NCI-H187 treated with DMSO at 0.1 percent for 48 hours (cell line): ENCODE data around the gene PAK4.
"Not testable (repeated sequence)": the region's sequence is repeated elsewhere in the genome, so short reads cannot be mapped to it uniquely, and the experiment has no call there.

Experiments used
- DNase-seq: peaks from one replicate; lab custom pipeline; 2025; lab: John Stamatoyannopoulos, UW

Gene PAK4

DNA sequence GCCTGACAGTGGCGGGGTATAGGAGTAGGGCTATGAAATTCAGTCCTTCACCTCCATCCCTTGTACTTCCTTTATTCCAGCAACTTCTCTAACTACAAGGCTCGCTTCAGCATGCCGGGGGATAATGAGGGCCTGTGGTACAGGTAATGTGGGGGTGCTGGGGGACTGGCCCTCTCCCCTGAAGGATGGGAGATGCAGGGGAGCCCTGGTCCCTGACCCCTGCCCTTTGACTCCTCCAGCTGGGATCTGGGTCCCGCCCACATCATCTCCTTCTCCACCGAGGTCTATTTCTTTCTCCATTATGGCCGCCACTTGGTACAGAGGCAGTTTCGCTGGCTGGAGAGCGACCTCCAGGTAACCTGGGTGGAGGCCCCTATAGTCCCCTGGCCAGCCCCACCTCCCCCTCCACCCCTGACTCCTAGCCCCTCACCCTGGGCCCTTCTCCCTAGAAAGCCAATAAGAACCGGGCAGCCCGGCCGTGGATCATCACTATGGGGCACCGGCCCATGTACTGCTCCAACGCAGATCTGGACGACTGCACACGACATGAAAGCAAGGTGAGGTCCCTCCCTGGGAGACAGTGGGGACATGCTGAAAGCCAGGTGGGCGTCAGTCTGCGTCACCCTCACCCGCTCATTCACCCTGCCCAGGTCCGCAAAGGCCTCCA lies 25.0 kb upstream of the PAK4 start:
- no peak for DNase-seq

- no peak for DNase-seq
These were observed 22.4 kb upstream of the PAK4 start for GRCh38 chr19:39103151-39103550.

- no peak for DNase-seq
These were observed 21.4 kb upstream of the PAK4 start for GRCh38 chr19:39104186-39104596.

DNA sequence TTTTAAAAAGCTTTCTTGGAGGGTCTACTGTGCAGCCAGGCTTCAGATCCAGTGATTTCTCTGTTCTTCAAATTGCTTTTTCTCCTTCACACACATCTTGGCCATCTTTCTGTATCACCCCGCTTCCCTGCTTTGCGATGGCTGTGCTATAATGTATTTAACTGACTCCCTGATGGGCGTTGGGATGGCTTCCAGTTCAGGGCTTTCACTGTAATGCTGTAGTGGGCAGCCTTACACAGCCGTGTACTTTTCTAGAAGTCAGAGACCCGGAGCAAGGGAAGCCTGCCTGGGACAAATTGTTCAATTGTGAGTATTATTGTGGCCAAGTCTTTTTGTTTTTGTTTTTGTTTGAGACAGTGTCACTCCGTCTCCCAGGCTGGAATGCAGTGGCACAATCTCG lies 19.4 kb upstream of the PAK4 start:
- no peak for DNase-seq

- no peak for DNase-seq
These were observed 15.9 kb upstream of the PAK4 start for GRCh38 chr19:39109641-39110040.

GRCh38 chr19:39110263-39110967 lies 15.2 kb upstream of the PAK4 start:
- no peak for DNase-seq

DNA sequence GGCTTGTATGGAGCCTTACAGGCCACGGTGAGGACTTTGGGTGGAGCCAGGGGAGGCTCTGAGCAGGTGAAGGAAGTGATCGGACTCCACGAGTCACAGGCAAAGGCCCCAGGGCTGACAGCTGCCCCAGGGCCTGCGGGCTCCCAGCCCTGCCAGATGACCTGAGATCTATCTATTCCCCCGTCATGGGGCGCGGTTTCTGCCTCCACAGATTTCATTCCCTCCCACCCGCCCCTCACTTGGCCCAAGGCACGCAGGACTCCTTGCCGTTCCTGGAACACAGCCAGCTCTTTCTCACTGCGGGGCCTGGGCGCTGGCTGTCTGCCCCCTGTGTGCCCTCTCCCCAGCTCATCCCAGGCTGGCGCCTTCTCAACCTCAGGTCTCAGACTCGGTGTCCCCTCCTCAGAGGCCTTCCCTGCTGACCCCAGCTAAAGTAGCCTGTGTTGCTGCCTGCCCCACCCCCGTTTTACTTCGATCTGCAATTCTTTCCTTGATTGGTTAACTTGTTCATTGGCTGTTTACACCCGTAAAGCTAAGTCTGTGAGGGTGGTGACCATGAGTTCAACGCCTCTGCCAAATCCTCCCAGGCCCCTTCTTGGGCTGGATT lies 13.9 kb upstream of the PAK4 start:
- no peak for DNase-seq

DNA sequence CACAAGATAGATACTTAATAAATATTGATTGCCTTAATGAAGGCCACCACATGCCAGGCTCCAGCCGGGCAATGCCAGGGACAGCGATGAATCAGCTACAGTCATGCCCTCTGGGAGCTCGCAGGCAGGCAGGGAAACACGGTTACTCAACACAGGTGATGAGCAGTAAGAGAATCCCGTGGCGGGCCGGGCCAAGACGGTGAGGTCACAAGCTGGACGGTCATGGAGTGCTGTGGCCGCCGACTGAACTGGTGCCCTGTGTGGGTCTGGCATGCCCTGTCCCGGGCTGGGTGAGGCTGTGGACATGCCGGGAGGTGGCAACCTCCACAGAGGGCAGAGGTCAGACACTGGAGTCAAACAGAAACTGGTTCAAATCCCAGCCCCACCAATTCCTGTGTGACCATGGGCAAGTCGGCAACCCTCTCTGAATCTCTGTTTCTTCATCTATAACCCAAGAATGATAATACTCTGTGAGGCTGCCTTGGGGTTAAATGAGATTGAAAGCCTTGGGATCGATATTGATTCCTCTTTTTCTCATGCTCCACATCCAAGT lies 13.2 kb upstream of the PAK4 start:
- no peak for DNase-seq

- no peak for DNase-seq
These were observed 12.4 kb upstream of the PAK4 start for GRCh38 chr19:39113199-39113598.

GRCh38 chr19:39115105-39115847 lies 10.3 kb upstream of the PAK4 start:
- no peak for DNase-seq

- DNase-seq = not testable (repeated sequence)
These were observed 8.6 kb upstream of the PAK4 start for GRCh38 chr19:39117023-39117422.

DNA sequence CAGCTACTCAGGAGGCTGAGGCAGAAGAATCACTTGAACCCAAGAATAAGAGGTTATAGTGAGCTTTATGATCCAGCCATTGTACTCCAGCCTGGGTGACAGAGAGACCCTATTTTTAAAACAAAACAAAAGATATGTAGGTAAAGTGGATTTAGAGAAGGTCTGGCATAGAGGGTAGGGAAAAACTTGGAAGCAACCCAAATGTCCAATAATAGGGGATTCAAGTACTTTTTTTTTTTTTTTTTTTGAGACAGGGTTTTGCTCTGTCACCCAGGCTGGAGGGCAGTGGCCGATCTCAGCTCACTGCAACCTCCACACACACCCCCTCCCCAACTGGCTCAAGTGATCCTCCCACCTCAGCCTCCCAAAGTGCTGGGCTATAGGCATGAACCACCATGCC lies 5.8 kb upstream of the PAK4 start:
- DNase-seq = no peak

GRCh38 chr19:39122934-39123731 lies 2.5 kb upstream of the PAK4 start:
- no peak for DNase-seq

DNA sequence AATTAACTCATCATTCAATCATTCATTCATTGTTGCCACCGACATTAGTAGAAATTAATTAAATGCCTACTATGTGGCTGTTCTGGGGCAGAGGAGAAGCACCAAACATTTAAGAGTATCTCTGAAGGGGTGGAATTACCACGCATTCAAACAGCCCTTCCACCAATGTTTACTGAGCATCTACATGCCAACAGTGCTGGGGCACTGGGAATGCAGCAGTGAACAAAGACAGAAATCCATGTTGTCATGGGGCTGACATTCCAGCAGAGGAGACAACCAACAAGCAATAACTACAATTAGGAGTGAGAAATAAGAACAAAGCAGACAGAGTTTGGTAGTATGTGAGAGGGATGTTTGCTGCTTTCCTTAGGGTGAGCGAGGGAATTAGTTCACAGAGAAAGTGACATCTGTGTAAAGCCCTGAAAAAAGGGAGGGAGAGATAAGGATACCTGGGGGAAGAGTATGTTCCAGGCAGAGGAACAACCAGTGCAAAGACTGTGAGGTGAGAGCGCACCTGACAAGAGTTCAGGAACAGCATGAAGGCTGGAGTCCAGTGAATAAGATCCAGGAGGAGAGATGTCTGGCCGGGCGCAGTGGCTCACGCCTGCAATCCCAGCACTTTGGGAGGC lies 1.3 kb upstream of the PAK4 start:
- no peak for DNase-seq

- DNase-seq = no peak
These were observed 410 bp upstream of the PAK4 start for GRCh38 chr19:39125199-39125553.

DNA sequence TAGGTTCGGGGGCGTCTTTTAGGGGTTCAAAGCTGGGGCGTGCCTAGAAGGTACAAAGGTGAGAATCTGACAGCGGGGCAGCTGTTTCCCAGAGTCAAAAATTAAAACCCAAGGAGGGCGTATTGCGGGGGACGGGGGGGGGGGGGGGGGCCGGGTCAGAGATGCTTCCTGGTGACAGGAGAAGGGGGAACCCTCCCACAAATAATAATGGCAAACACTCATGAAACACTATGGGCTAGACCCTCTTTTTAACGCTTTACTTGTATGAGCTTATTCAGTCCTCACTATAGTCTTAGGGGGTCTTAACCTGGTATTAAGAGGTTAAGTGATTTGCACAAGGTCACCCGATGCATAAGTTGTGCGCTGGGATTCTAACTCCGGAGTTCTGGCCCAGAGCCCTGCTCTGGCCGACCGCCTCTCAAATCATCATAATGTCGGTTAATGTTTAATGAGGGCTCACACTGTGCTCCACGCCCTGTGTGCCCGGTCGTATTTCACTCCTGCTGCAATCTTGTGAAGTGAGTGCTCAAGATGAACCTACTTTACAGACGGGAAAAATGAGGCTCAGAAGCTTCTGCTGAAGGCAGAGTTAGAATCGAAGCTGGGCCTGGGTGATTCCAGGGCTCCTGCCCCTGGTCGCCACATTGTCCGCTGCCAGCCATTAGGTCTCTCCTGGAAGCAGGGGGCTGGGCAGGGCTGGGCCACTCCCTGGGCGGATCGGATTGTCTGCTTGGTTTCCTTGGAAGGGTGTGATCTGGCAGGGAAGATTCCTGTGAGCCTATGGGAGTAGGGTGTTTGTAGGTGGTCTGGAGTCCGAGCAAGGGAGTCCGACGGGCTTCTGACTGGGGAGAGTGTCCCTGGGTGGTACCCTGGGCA lies 964 bp downstream of the PAK4 start:
- no peak for DNase-seq

DNA sequence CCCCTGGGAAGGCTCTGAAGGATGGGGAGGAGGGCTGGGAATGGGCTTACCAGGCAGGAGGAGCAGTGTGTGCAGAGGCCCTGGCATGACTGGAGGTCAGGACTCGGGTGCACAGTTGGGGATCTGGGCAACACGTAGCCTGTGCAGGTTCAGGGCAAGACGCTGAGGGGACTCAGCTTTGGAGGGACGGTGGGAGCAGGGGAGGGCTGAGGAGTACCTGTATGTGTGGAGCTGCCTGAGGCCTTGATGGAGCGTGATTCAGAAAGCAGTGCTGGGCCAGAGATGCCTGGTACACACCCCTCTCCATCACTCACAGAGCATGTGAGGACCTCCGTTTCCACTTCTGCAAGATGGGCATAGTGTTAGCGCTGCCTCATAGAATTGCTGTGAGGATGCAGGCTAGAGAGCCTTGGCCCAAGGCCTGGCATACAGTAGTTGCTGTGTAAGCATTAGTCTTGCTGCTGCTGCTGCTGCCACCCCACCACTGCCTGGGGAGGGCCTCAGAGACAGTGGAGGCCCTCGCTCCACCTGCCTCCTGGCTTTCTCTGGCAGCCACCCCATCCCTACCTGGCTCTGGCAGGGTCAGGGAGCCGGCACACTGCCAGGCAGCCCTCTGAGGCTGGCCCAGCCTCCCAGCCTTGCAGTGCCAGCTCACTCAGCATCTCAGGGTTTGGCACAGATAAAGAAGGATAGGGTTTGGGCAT lies 2.4 kb downstream of the PAK4 start:
- DNase-seq = no peak

DNA sequence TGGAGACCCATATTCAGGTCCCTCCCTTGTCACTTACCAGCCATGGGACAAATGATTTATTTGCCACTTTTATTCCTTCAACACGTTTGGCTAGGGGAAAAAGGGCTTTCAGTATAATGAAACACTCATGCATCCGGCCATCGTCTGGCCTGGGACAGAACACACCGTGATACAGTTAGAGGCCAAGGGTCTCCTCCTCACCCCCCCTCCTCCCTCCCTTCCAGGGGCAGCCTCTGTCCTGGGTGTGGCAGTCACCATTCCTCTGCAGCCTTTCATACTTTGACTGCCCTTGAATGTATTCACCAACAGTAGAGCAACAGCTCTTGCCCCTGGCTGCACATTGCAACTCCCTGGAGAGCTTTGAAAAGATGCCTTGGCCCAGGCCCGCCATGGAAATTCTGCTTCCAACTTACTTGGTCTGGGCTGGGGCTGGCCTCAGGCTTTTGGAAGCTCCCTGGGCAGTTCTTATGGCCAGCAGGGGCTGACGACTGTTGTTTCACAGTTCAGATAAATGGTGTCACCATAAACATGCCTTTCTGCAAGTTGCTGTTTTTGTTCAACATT lies 3.0 kb downstream of the PAK4 start:
- DNase-seq = no peak

DNA sequence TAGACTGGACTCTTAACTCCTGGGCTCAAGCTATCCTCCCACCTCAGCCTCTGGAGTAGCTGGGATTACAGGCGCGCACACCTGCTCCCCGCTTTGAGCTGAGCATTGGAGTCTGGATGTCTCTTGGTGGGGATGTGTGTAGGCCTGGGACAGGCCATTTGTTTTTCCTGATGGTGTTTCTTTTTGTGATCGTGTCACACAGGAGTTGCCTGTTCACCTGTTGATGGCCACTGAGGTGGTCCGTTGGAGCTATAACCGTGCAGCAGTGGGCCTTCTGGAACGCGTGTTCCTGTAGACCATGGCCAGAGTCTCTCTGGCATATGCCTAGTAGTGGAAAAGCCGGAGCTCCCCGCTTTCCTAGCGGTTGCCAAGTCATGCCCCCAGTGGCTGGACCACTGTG lies 3.5 kb downstream of the PAK4 start:
- DNase-seq = no peak
